ENCODE measurements around the gene LPCAT2.

- TF ChIP-seq POLR2A (IDR thresholded peaks at IDR 0.05; ENCODE audit: low read depth, low read length) (no peak), POLR2AphosphoS5 (IDR thresholded peaks at IDR 0.05; ENCODE audit: low read depth, low read length) (no peak), PAX5 (IDR thresholded peaks at IDR 0.05; ENCODE audit: insufficient read depth, low read length, severe bottlenecking) (no peak), TAF1 (IDR thresholded peaks at IDR 0.05; ENCODE audit: low read depth, low read length) (no peak)
Observed at GRCh38 chr16:55487048-55487803, 21.6 kb upstream of the LPCAT2 start.

All from GM12891 (cell line).